ENCODE data around the gene PDZD11.

GRCh38 chrX:70260104-70260503 is 29.6 kb downstream of the PDZD11 start, which contains the start of gene P2RY4:
- TF ChIP-seq CTCF (IDR thresholded peaks at IDR 0.05) (no peak), POLR2A (IDR thresholded peaks at IDR 0.05) (no peak)
